Sigmoid colon (tissue), 7 donors: Measurements from ENCODE around the gene BTAF1. TPM values are rescaled to one million over a fixed set of nuclear protein-coding genes. Genes with fewer than 3 reads are reported as not detected.
A peak's percentile ranks its signal among the peaks of the same experiment; 100 is the strongest.

Experiments used
- DNase-seq: peaks from one replicate; pipeline ENCODE4 v3.0.0-alpha.2; 2019
- H3K27ac ChIP-seq, 4 donors: fragments of 200-600 bp; sonication (generic); one replicate each; pipeline ENCODE4 v1.5.1; 2016 to 2019; ENCODE audit warnings: mild to moderate bottlenecking in 1 of 4
- H3K27me3 ChIP-seq, 3 donors: fragments of 200-600 bp; sonication (generic); one replicate each; pipeline ENCODE4 v1.5.1; 2019; ENCODE audit warnings: mild to moderate bottlenecking in 1 of 3
- H3K36me3 ChIP-seq, 4 donors: fragments of 200-600 bp; sonication (generic); one replicate each; pipeline ENCODE4 v1.5.1; 2016 to 2019
- H3K4me1 ChIP-seq, 4 donors: fragments of 200-600 bp; sonication (generic); one replicate each; pipeline ENCODE4 v1.5.1; 2017 to 2019
- H3K4me3 ChIP-seq, 4 donors: fragments of 200-600 bp; sonication (generic); one replicate each; pipeline ENCODE4 v1.5.1; 2017 to 2019; ENCODE audit warnings: mild to moderate bottlenecking in 2 of 4, moderate library complexity in 1 of 4
- H3K9me3 ChIP-seq, 4 donors: fragments of 200-600 bp in 3 of 4; sonication (generic) in 3 of 4; one replicate each; pipeline versions ENCODE4 v1.5.1 to v1.6.1; 2013 to 2019
- CTCF ChIP-seq, 4 experiments: fragments of 450-650 bp in 3 of 4; fragments of 200-600 bp in 1 of 4; IDR thresholded peaks; one replicate each; pipeline ENCODE4 v1.5.1; 2016 to 2019; ENCODE audit warnings: antibody characterized with exemption in 4 of 4, mild to moderate bottlenecking in 3 of 4, moderate library complexity in 2 of 4
- EP300 ChIP-seq, 4 donors: sonication (generic); formaldehyde crosslinking; IDR thresholded peaks; one replicate each; pipeline ENCODE4 v1.6.1; 2017; ENCODE audit warnings: antibody characterized with exemption in 4 of 4
- POLR2A ChIP-seq, 2 donors: fragments of 450-650 bp; IDR thresholded peaks; one replicate each; pipeline ENCODE4 v1.6.1; 2016; ENCODE audit warnings: antibody characterized with exemption in 2 of 2, mild to moderate bottlenecking in 2 of 2, moderate library complexity in 2 of 2
- POLR2AphosphoS5 ChIP-seq, 4 donors: sonication (generic); formaldehyde crosslinking; IDR thresholded peaks; one replicate each; pipeline ENCODE4 v1.6.1; 2017; ENCODE audit warnings: antibody characterized with exemption in 4 of 4
- WGBS, 2 donors: extraction: QIAGEN DNeasy Blood & Tissue Kit; methylation state at CpG; one replicate each; pipeline ENCODE4 v1.1.7; 2013; 5-methylcytosine and 5-hydroxymethylcytosine counted together
- intact Hi-C: fragments of 100-400 bp; cut with DNase I; formaldehyde crosslinking; loops from one replicate; pipeline ENCODE4 v1.15.1; 2023
- polyA plus RNA-seq, 3 donors: library from polyadenylated mRNA; stranded (reverse); fragments of 200-250 nt; gene quantifications; one replicate each; pipeline ENCODE4 v1.2.3, GENCODE V29; 2013
- total RNA-seq, 4 donors: library from RNA; depleted of rRNA; stranded (reverse); fragments of >200 nt; gene quantifications; one replicate each; pipeline ENCODE4 v1.1.0, GENCODE V29; 2016
- donor health status: healthy with polysubstance abuse.
- donor health status: Bipolar disorder and iron deficiency.
- donor health status: healthy.

The BTAF1 gene
- total RNA-seq (10 to 100 TPM; 34.6 to 45.5 (median 35.3) TPM), polyA plus RNA-seq (10 to 100 TPM in 1 of 3 donors, 1 to 10 TPM in 2; 1.8 to 10.7 (median 2.5) TPM)

- intact Hi-C loops = loop anchor here (5.0 to 10.0 kb wide), 2 partner anchors 121 to 429 kb away; no protein-coding TSS in a partner anchor
- Histone ChIP-seq H3K4me1 (peaks cover 0 to 38% (median 22%) of the 10 kb centered on the region in 4 donors), H3K36me3 (no peaks in the 10 kb centered on the region), H3K4me3 (peak within 1 kb of the TSS; percentile 76 to 90 (median 82)), H3K9me3 (no peaks in the 10 kb centered on the region), H3K27ac (peak within 1 kb of the TSS; percentile 97), H3K27me3 (no peaks in the 10 kb centered on the region)
- WGBS, 2 donors = 0% methylated on average over 65 of the region's 65 CpGs
- peak; percentile 95 for DNase-seq
- TF ChIP-seq CTCF (IDR thresholded peaks at IDR 0.05) (no peak), POLR2A (IDR thresholded peaks at IDR 0.05) (peak; percentile 88), POLR2AphosphoS5 (IDR thresholded peaks at IDR 0.05) (peak; percentile 98 to 99 (median 98)), EP300 (IDR thresholded peaks at IDR 0.05) (peak in 2 of 4 donors; percentile 19 to 48)
Measured at GRCh38 chr10:91923371-91924211, at the start of gene BTAF1. Gene BTAF1 (plus strand): TSS chr10:91923770. CDS start chr10:91924077, 307 bp downstream.

GRCh38 chr10:91875156-91875555 lies 48.4 kb upstream of the BTAF1 start:
- intact Hi-C loops = no loop called here
- Histone ChIP-seq H3K27me3 (no peaks in the 10 kb centered on the region), H3K9me3 (no peaks in the 10 kb centered on the region), H3K27ac (no peak overlapping the region), H3K4me3 (no peak overlapping the region), H3K36me3 (no peaks in the 10 kb centered on the region), H3K4me1 (no peaks in the 10 kb centered on the region)
- DNase-seq = no peak
- TF ChIP-seq POLR2A (IDR thresholded peaks at IDR 0.05) = no peak
- TF ChIP-seq CTCF (IDR thresholded peaks at IDR 0.05) = no peak
- TF ChIP-seq EP300 (IDR thresholded peaks at IDR 0.05) = no peak
- no peak for TF ChIP-seq POLR2AphosphoS5 (IDR thresholded peaks at IDR 0.05)
- WGBS, 2 donors = 98% methylated on average over 2 of the region's 2 CpGs

GRCh38 chr10:91875779-91876178 lies 47.8 kb upstream of the BTAF1 start:
- TF ChIP-seq CTCF (IDR thresholded peaks at IDR 0.05) (no peak), POLR2AphosphoS5 (IDR thresholded peaks at IDR 0.05) (no peak), EP300 (IDR thresholded peaks at IDR 0.05) (no peak), POLR2A (IDR thresholded peaks at IDR 0.05) (no peak)
- 88 to 97% methylated on average over 1 of the region's 1 CpG for WGBS, 2 donors
- intact Hi-C loops = no loop called here
- Histone ChIP-seq H3K27ac (no peak overlapping the region), H3K9me3 (no peaks in the 10 kb centered on the region), H3K4me1 (no peaks in the 10 kb centered on the region), H3K27me3 (no peaks in the 10 kb centered on the region), H3K4me3 (no peak overlapping the region), H3K36me3 (no peaks in the 10 kb centered on the region)
- DNase-seq = no peak

GRCh38 chr10:91879515-91880170 lies 43.9 kb upstream of the BTAF1 start:
- Histone ChIP-seq H3K27ac (no peak overlapping the region), H3K4me3 (no peak overlapping the region), H3K4me1 (peaks cover 0 to 15% (median 12%) of the 10 kb centered on the region in 4 donors), H3K36me3 (no peaks in the 10 kb centered on the region), H3K9me3 (no peaks in the 10 kb centered on the region), H3K27me3 (no peaks in the 10 kb centered on the region)
- TF ChIP-seq CTCF (IDR thresholded peaks at IDR 0.05) (no peak), POLR2AphosphoS5 (IDR thresholded peaks at IDR 0.05) (no peak), EP300 (IDR thresholded peaks at IDR 0.05) (no peak), POLR2A (IDR thresholded peaks at IDR 0.05) (no peak)
- WGBS, 2 donors = 20 to 46% methylated on average over 7 of the region's 7 CpGs
- intact Hi-C loops = no loop called here
- DNase-seq = no peak
